SJCRH30 (cell line): ENCODE results near the gene TOR3A. TPM values are rescaled to one million over a fixed set of nuclear protein-coding genes. Genes with fewer than 3 reads are reported as not detected.
A peak's percentile ranks its signal among the peaks of the same experiment; 100 is the strongest.

Experiments
- DNase-seq, 2 experiments: peaks; one replicate each; pipeline ENCODE4 v3.0.0-alpha.2; 2015 to 2020
- H3K27ac ChIP-seq: fragments of 250-450 bp; sonication (Bioruptor Pico); 2 replicates; pipeline ENCODE4 v1.5.1; 2020; ENCODE audit warnings: mild to moderate bottlenecking, moderate library complexity
- H3K27me3 ChIP-seq: fragments of 250-450 bp; sonication (Bioruptor Pico); 2 replicates; pipeline ENCODE4 v1.5.1; 2020; ENCODE audit warnings: mild to moderate bottlenecking, moderate library complexity
- H3K36me3 ChIP-seq: fragments of 250-450 bp; sonication (Bioruptor Pico); 2 replicates; pipeline ENCODE4 v1.5.1; 2020; ENCODE audit warnings: mild to moderate bottlenecking, moderate library complexity
- H3K4me1 ChIP-seq: fragments of 250-450 bp; sonication (Bioruptor Pico); 2 replicates; pipeline ENCODE4 v1.5.1; 2020; ENCODE audit warnings: mild to moderate bottlenecking, moderate library complexity
- H3K4me3 ChIP-seq: fragments of 250-450 bp; sonication (Bioruptor Pico); 2 replicates; pipeline ENCODE4 v1.5.1; 2020; ENCODE audit warnings: mild to moderate bottlenecking, moderate library complexity
- H3K9me3 ChIP-seq: fragments of 250-450 bp; sonication (Bioruptor Pico); replicated peaks from 2 replicates; pipeline ENCODE4 v1.5.1; 2020; ENCODE audit warnings: mild to moderate bottlenecking, moderate library complexity
- total RNA-seq: library from RNA; depleted of rRNA; stranded (reverse); fragments of >200 nt; shearing (Covaris generic); gene quantifications from 2 replicates; pipeline ENCODE4 v1.2.3, GENCODE V29; 2014; rRNA removed

The TOR3A gene
- total RNA-seq, 1 experiment from 2014 or later, result 14.6 TPM

DNA sequence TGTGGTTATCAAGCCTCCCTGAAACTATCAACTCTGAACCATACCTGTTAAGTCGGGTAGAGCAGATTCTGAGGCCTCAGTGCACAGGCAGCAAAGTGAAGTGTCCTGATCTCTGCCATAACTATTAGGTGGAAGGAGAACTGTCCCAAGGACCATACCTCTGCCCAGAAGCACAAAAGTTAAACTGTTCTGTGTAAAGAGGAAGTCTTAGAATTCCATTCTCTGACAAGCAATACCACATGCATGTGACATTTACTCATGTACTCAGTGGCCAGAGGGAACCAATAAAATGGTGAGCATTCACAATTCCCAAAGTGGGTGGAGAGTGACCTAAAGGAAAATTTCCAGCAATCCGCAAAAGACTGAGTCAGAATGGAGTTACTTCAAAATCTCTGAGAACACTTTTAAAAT is 61.0 kb downstream of the TOR3A start:
- H3K27ac ChIP-seq, result peak overlapping the region; percentile 63
- DNase-seq, result peak; percentile 34 to 64

DNA sequence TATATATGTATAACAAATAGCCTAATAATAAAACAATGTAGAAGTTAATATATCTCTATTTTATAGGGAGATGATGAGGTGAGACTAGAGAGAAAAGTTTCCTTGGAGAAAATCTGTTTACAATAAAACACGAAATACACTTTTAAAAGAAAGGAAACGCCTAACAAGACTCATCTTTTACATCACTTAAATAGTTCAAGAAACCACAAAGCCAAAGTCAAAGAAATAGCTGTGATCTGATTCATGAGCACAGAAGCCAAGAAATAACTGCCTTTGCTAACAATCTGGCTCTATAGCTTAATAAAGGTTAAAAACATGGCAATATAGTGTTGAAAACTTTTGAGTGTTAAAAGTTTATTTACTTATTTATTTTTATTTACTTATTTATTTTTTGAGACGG is 61.5 kb downstream of the TOR3A start:
- H3K4me3 ChIP-seq, result peak overlapping the region; percentile 50; the same call in 1 of the 2 replicates
- peaks cover 2% of the 10 kb centered on the region; the same call in 1 of the 2 replicates for H3K9me3 ChIP-seq
- no peaks in the 10 kb centered on the region for H3K4me1 ChIP-seq
- peaks cover 6% of the 10 kb centered on the region for H3K36me3 ChIP-seq
- peak overlapping the region; percentile 63 for H3K27ac ChIP-seq
- peak in 1 of 2 experiments; percentile 11 for DNase-seq
- H3K27me3 ChIP-seq, result no peaks in the 10 kb centered on the region

More for the DNA sequence above, 61.0 kb downstream of the TOR3A start:
- Histone ChIP-seq H3K4me3 (peak overlapping the region; percentile 50), H3K4me1 (no peaks in the 10 kb centered on the region), H3K36me3 (peaks cover 6% of the 10 kb centered on the region), H3K9me3 (peaks cover 2% of the 10 kb centered on the region; the same call in 1 of the 2 replicates), H3K27me3 (no peaks in the 10 kb centered on the region)

DNA sequence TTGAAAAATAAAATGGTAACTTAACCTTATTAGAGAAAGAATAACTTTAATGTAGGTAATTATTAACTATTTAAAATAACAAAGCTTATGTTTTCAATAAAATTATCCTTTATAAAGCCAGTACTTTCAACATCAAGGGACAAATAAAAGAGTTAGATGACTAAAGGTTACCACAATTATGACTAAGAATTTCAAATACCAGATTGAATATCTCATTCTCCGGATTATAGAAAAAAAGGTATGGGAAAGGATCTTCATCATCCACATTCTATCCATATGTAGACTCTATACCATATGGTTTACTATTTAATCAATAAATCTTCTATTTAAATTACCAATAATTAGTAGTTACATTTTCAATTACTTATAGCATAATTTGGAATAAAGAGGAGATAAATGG is 62.8 kb downstream of the TOR3A start:
- H3K9me3 ChIP-seq, result 0 out of 2 replicates have a peak, but pooled peaks cover 2% of the 10 kb centered on the region
- H3K36me3 ChIP-seq, result peaks cover 6% of the 10 kb centered on the region
- no peak for DNase-seq
- H3K27me3 ChIP-seq, result no peaks in the 10 kb centered on the region
- H3K27ac ChIP-seq, result no peak overlapping the region
- no peaks in the 10 kb centered on the region for H3K4me1 ChIP-seq
- no peak overlapping the region for H3K4me3 ChIP-seq

DNA sequence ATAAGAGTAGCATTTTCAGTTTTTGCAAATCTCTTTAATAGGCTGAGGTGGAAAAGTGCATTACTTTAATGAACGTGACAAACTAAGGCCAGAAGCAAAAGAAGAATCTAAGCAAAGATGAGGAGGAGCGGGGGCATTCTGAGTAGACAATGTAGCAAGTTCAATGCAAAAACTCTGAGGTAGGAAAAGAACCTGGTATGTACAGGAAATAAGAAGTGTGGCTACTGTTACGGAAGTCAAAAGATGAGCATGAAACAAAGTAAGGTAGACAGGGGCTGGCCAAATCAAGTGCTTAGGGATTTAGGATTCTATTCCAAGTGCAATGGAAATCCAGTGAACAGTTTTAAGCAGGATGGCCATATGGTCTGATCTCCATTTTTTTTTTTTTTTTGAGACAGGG is 63.7 kb downstream of the TOR3A start:
- Histone ChIP-seq H3K4me1 (no peaks in the 10 kb centered on the region), H3K27ac (no peak overlapping the region), H3K9me3 (0 out of 2 replicates have a peak, but pooled peaks cover 2% of the 10 kb centered on the region), H3K4me3 (no peak overlapping the region), H3K36me3 (peaks cover 2% of the 10 kb centered on the region; the same call in 1 of the 2 replicates), H3K27me3 (no peaks in the 10 kb centered on the region)
- DNase-seq, result no peak

Other genes starting within 250 kb of the TOR3A start
- 1.2 and 2.0 TPM in 2 replicates for gene ANGPTL1, start 211.0 kb upstream of the TOR3A start, total RNA-seq
- gene FAM20B, start 56.2 kb upstream of the TOR3A start, total RNA-seq, result 33.6 and 35.1 TPM in 2 replicates
- gene ABL2, start 147.6 kb downstream of the TOR3A start, total RNA-seq, result 11.5 and 14.5 TPM in 2 replicates
- 26.7 and 28.7 TPM in 2 replicates for gene SOAT1, start 211.7 kb downstream of the TOR3A start, total RNA-seq